SU-DHL-6 (cell line): ENCODE results near the gene HIVEP3.

Experiments
- CTCF ChIP-seq: fragments of 200-600 bp; sonication (generic); IDR thresholded peaks from one replicate; pipeline ENCODE4 v1.5.1; 2017; ENCODE audit warnings: antibody characterized with exemption, mild to moderate bottlenecking, low read length, moderate library complexity; ENCODE audit not compliant: insufficient read depth, poor library complexity, severe bottlenecking
- EZH2phosphoT487 ChIP-seq: fragments of 200-600 bp; sonication (generic), shearing (Covaris generic); conservative IDR thresholded peaks from 2 replicates; pipeline ENCODE4 v1.6.1; 2018; ENCODE audit warnings: mild to moderate bottlenecking, antibody characterized with exemption, low read length, moderate library complexity, mixed read lengths

GRCh38 chr1:41838266-41838665 is 80.5 kb downstream of the HIVEP3 start:
- TF ChIP-seq CTCF = no peak
- no peak for TF ChIP-seq EZH2phosphoT487
